H1 (cell line): ENCODE measurements around the gene USHBP1. TPM values are rescaled to one million over a fixed set of nuclear protein-coding genes. Genes with fewer than 3 reads are reported as not detected.

Experiments used
- CTCF ChIA-PET: fragments of 300-600 bp; sonication (Branson Sonifier 250); formaldehyde crosslinking; loops from one replicate; lab custom pipeline; 2021; ENCODE audit not compliant: partially characterized antibody; lab: Charles Lee
- POLR2A ChIA-PET: fragments of 300-600 bp; sonication (Branson Sonifier 250); formaldehyde crosslinking; loops from one replicate; lab custom pipeline; 2021; ENCODE audit warnings: inconsistent platforms; ENCODE audit not compliant: partially characterized antibody; lab: Charles Lee
- DNase-seq, 2 experiments: peaks; one replicate each; pipeline versions ENCODE4 v3.0.0 to v3.0.0-alpha.2; 2010 to 2022; ENCODE audit warnings: low spot score in 2 of 2, low read depth in 1 of 2, mixed read lengths in 1 of 2
- FAIRE-seq: peaks from 2 replicates; lab custom pipeline; 2011; peaks lifted over from hg19 to GRCh38; lab: Jason Lieb, UNC
- H2AFZ ChIP-seq: 2 replicates; pipeline ENCODE4 v1.8.1; 2012; ENCODE audit warnings: low read length, inconsistent platforms
- H2AK5ac ChIP-seq: 2 replicates; pipeline ENCODE4 v1.6.1; 2013; ENCODE audit warnings: low read depth, low read length
- H2BK120ac ChIP-seq: replicated peaks from 2 replicates; pipeline ENCODE3; 2013; ENCODE audit warnings: low read depth, low read length, inconsistent platforms
- H2BK12ac ChIP-seq: 2 replicates; pipeline ENCODE4 v1.6.1; 2013; ENCODE audit warnings: low read depth, low read length
- H2BK15ac ChIP-seq: 2 replicates; pipeline ENCODE4 v1.6.1; 2013; ENCODE audit warnings: low read length
- H2BK20ac ChIP-seq: 2 replicates; pipeline ENCODE4 v1.6.1; 2013; ENCODE audit warnings: low read length
- H2BK5ac ChIP-seq: 2 replicates; pipeline ENCODE4 v1.6.1; 2013; ENCODE audit warnings: low read depth, low read length
- H3K14ac ChIP-seq: 2 replicates; pipeline ENCODE4 v1.6.1; 2013; ENCODE audit warnings: inconsistent platforms; ENCODE audit not compliant: insufficient read length
- H3K18ac ChIP-seq: 2 replicates; pipeline ENCODE4 v1.6.1; 2013; ENCODE audit warnings: low read length; ENCODE audit errors: extremely low read depth
- H3K23ac ChIP-seq: 2 replicates; pipeline ENCODE4 v1.6.1; 2013; ENCODE audit warnings: inconsistent platforms; ENCODE audit not compliant: insufficient read length
- H3K23me2 ChIP-seq: 2 replicates; pipeline ENCODE4 v1.6.1; 2013; ENCODE audit warnings: low read depth, low read length
- H3K27ac ChIP-seq: 2 replicates; pipeline ENCODE4 v1.6.1; 2011; ENCODE audit warnings: low read depth, low read length, inconsistent platforms
- H3K27me3 ChIP-seq, 4 experiments: replicated peaks in 1 of 4; 1 replicate in 1 of 4; 2 replicates in 3 of 4; pipeline versions ENCODE4 v1.6.1 to v1.8.1; 2011 to 2013; ENCODE audit warnings: low read length in 3 of 4, mild to moderate bottlenecking in 3 of 4, inconsistent platforms in 2 of 4, mixed read lengths in 2 of 4, moderate library complexity in 1 of 4; ENCODE audit not compliant: control insufficient read depth in 3 of 4, insufficient read depth in 3 of 4; ENCODE audit errors: extremely low read depth in 1 of 4
- H3K36me3 ChIP-seq, 4 experiments: 2 replicates each; pipeline versions ENCODE4 v1.6.1 to v1.8.1; 2011 to 2013; ENCODE audit warnings: mild to moderate bottlenecking in 4 of 4, low read length in 3 of 4, moderate library complexity in 2 of 4, control low read depth in 1 of 4, inconsistent platforms in 1 of 4; ENCODE audit not compliant: insufficient read depth in 4 of 4, control insufficient read depth in 2 of 4
- H3K4ac ChIP-seq: replicated peaks from 2 replicates; pipeline ENCODE3; 2013; ENCODE audit warnings: low read length, low read depth, mixed read lengths, inconsistent platforms; ENCODE audit not compliant: insufficient read length
- H3K4me1 ChIP-seq, 4 experiments: replicated peaks in 1 of 4; 1 replicate in 1 of 4; 2 replicates in 3 of 4; pipeline versions ENCODE4 v1.6.1 to v1.8.1; 2011 to 2013; ENCODE audit warnings: low read length in 3 of 4, inconsistent platforms in 2 of 4, mixed read lengths in 1 of 4; ENCODE audit not compliant: insufficient read depth in 4 of 4, control insufficient read depth in 3 of 4
- H3K4me2 ChIP-seq, 2 experiments: 2 replicates each; pipeline versions ENCODE4 v1.6.1 to v1.8.1; 2011 to 2013; ENCODE audit warnings: low read depth in 2 of 2, low read length in 2 of 2, control low read depth in 1 of 2, inconsistent platforms in 1 of 2, mild to moderate bottlenecking in 1 of 2; ENCODE audit not compliant: insufficient read depth in 1 of 2
- H3K4me3 ChIP-seq, 4 experiments: fragments of 200-600, 300-600 bp in 1 of 4; sonication (generic), shearing (Covaris generic), sonication (Bioruptor Twin) in 1 of 4; 2 replicates each; pipeline versions ENCODE4 v1.5.1 to v1.8.1; 2011 to 2016; ENCODE audit warnings: low read length in 4 of 4, low read depth in 3 of 4, control low read depth in 2 of 4, inconsistent platforms in 2 of 4, mild to moderate bottlenecking in 2 of 4, mixed read lengths in 1 of 4, moderate library complexity in 1 of 4; ENCODE audit not compliant: insufficient read depth in 2 of 4; ENCODE audit errors: extremely low read depth in 1 of 4
- H3K56ac ChIP-seq: replicated peaks from 2 replicates; pipeline ENCODE3; 2013; ENCODE audit warnings: low read depth, mild to moderate bottlenecking, mixed read lengths, low read length, inconsistent platforms; ENCODE audit not compliant: insufficient read length
- H3K79me1 ChIP-seq: 2 replicates; pipeline ENCODE4 v1.6.1; 2013; ENCODE audit warnings: low read depth, low read length, control low read depth
- H3K79me2 ChIP-seq, 2 experiments: 2 replicates each; pipeline versions ENCODE4 v1.6.1 to v1.8.1; 2012 to 2013; ENCODE audit warnings: low read length in 2 of 2, mild to moderate bottlenecking in 2 of 2, inconsistent platforms in 1 of 2; ENCODE audit not compliant: insufficient read depth in 2 of 2, control insufficient read depth in 1 of 2
- H3K9ac ChIP-seq, 4 experiments: replicated peaks in 1 of 4; 1 replicate in 1 of 4; 2 replicates in 3 of 4; pipeline versions ENCODE4 v1.6.1 to v1.8.1; 2011 to 2013; ENCODE audit warnings: low read depth in 3 of 4, low read length in 3 of 4, control low read depth in 2 of 4, mild to moderate bottlenecking in 2 of 4, moderate library complexity in 2 of 4, inconsistent platforms in 1 of 4; ENCODE audit errors: extremely low read depth in 1 of 4
- H3K9me3 ChIP-seq, 2 experiments: 2 replicates each; pipeline versions ENCODE4 v1.6.1 to v1.8.1; 2012 to 2013; ENCODE audit warnings: mild to moderate bottlenecking in 2 of 2, moderate library complexity in 2 of 2, control low read depth in 1 of 2, inconsistent platforms in 1 of 2, low read depth in 1 of 2, low read length in 1 of 2, mixed read lengths in 1 of 2; ENCODE audit not compliant: insufficient read depth in 2 of 2
- H4K20me1 ChIP-seq, 2 experiments: replicated peaks in 1 of 2; 2 replicates each; pipeline versions ENCODE3 to v1.8.1; 2011 to 2013; ENCODE audit warnings: inconsistent platforms in 2 of 2, low read length in 2 of 2, mild to moderate bottlenecking in 1 of 2; ENCODE audit not compliant: insufficient read depth in 2 of 2, control insufficient read depth in 1 of 2
- H4K5ac ChIP-seq: 2 replicates; pipeline ENCODE4 v1.6.1; 2013; ENCODE audit warnings: low read length, low read depth, mixed read lengths, inconsistent platforms; ENCODE audit not compliant: insufficient read length
- H4K8ac ChIP-seq: 2 replicates; pipeline ENCODE4 v1.8.0; 2013; ENCODE audit warnings: mild to moderate bottlenecking, moderate library complexity, low read length, inconsistent platforms; ENCODE audit not compliant: insufficient read depth; ENCODE audit errors: extremely low read depth
- H4K91ac ChIP-seq: replicated peaks from 2 replicates; pipeline ENCODE3; 2013; ENCODE audit warnings: low read length, mixed read lengths, inconsistent platforms; ENCODE audit not compliant: insufficient read length
- ASH2L ChIP-seq: fragments of 200-600, 300-600 bp; sonication (generic); IDR thresholded peaks from one replicate; pipeline ENCODE4 v1.7.1; 2017; ENCODE audit warnings: low read length
- BACH1 ChIP-seq: IDR thresholded peaks from 2 replicates; pipeline ENCODE4 v1.6.1; 2012; ENCODE audit warnings: low read length, improper control_type of control experiment
- CHD2 ChIP-seq: IDR thresholded peaks from 2 replicates; pipeline ENCODE4 v1.6.1; 2012; ENCODE audit warnings: low read length, improper control_type of control experiment
- HDAC6 ChIP-seq: IDR thresholded peaks from one replicate; pipeline ENCODE4 v1.7.1; 2012; ENCODE audit warnings: low read depth, mild to moderate bottlenecking, inconsistent platforms, low read length, moderate library complexity
- MAX ChIP-seq: IDR thresholded peaks from 2 replicates; pipeline ENCODE4 v1.6.1; 2012; ENCODE audit warnings: inconsistent platforms
- RBBP5 ChIP-seq: IDR thresholded peaks from 2 replicates; pipeline ENCODE4 v1.7.1; 2012; ENCODE audit warnings: low read depth, mild to moderate bottlenecking, inconsistent platforms, low read length, moderate library complexity, borderline replicate concordance
- RNF2 ChIP-seq: fragments of 200-900, 300-1000 bp; sonication (generic); IDR thresholded peaks from 2 replicates; pipeline ENCODE4 v1.7.1; 2016; ENCODE audit warnings: borderline replicate concordance, low read depth, mild to moderate bottlenecking, antibody characterized with exemption, low read length; ENCODE audit not compliant: poor library complexity, severe bottlenecking; ENCODE audit errors: missing control alignments
- SIN3A ChIP-seq, 2 experiments: IDR thresholded peaks in 1 of 2; conservative IDR thresholded peaks in 1 of 2; 2 replicates each; pipeline ENCODE4 v1.6.1; 2011 to 2012; ENCODE audit warnings: low read length in 2 of 2, improper control_type of control experiment in 1 of 2, low read depth in 1 of 2, mild to moderate bottlenecking in 1 of 2
- TEAD4 ChIP-seq: IDR thresholded peaks from 2 replicates; pipeline ENCODE4 v1.6.1; 2012; ENCODE audit warnings: low read depth, low read length, inconsistent platforms, mixed read lengths
- YY1 ChIP-seq: IDR thresholded peaks from 2 replicates; pipeline ENCODE4 v1.6.1; 2011; ENCODE audit warnings: low read depth, mild to moderate bottlenecking, low read length
- WGBS, 2 experiments: shearing (Covaris generic) in 1 of 2; methylation state at CpG; one replicate each; pipeline versions ENCODE4 v1.1.6 to v1.1.7; 2013 to 2015; ENCODE audit warnings: low lambda C conversion rate in 2 of 2, mixed read lengths in 2 of 2, inconsistent platforms in 1 of 2, low coverage in 1 of 2, missing lambda C conversion rate in 1 of 2; ENCODE audit not compliant: insufficient replicate concordance in 2 of 2, insufficient coverage in 1 of 2, insufficient read length in 1 of 2; ENCODE audit errors: extremely low coverage in 1 of 2, missing lambda C conversion rate in 1 of 2; 5-methylcytosine and 5-hydroxymethylcytosine counted together
- polyA plus RNA-seq, 7 experiments: library from polyadenylated mRNA; depleted of rRNA in 3 of 7; stranded (reverse) in 5 of 7; unstranded in 2 of 7; fragments of >200 nt in 5 of 7; fragments of 200-250 nt in 2 of 7; gene quantifications; 1 replicate in 5 of 7; 2 replicates in 1 of 7; 4 replicates in 1 of 7; pipeline versions ENCODE4 v1.2.1 to v1.2.3, GENCODE V29; 2011 to 2013; ENCODE audit warnings: missing spikeins in 2 of 7, mixed read lengths in 2 of 7
- total RNA-seq: library from RNA; stranded (reverse); fragmentation: NEBNext Ultra II Directional; extraction: Animal tissue kit (Norgen Biotek cat#: 25700); gene quantifications from 2 replicates; pipeline ENCODE4 v1.2.1, GENCODE V29; 2021

The USHBP1 gene
- total and polyA plus RNA-seq, 2 of the 8 experiments (the other 6 are each of a cell fraction or from before 2014, with no cell fraction given) = 5.0 to 7.5 TPM

- Histone ChIP-seq H3K4me2 (no peak overlapping the region), H3K27me3 (peaks cover 0 to 3% (median 0%) of the 10 kb centered on the region in 4 experiments; a peak in 3 of 7 replicates), H3K4me1 (no peaks in the 10 kb centered on the region; a peak in 2 of 7 replicates), H3K56ac (no peak overlapping the region), H3K9ac (no peak overlapping the region), H3K23ac (no peak overlapping the region), H3K9me3 (peaks cover 0 to 6% of the 10 kb centered on the region in 2 experiments; a peak in 1 of 4 replicates), H3K36me3 (no peaks in the 10 kb centered on the region), H4K5ac (no peak overlapping the region), H4K91ac (no peak overlapping the region), H3K18ac (no peak overlapping the region), H3K79me1 (no peaks in the 10 kb centered on the region; the same call in 1 of the 2 replicates), H2BK120ac (no peak overlapping the region), H4K8ac (no peak overlapping the region), H3K14ac (no peak overlapping the region), H2BK15ac (no peak overlapping the region), H2BK20ac (no peak overlapping the region), H2AK5ac (no peak overlapping the region), H3K4me3 (no peak overlapping the region), H3K79me2 (no peaks in the 10 kb centered on the region), H3K4ac (no peak overlapping the region), H2AFZ (no peak overlapping the region), H3K27ac (no peak overlapping the region), H3K23me2 (no peaks in the 10 kb centered on the region; the same call in 1 of the 2 replicates), H2BK12ac (no peak overlapping the region), H2BK5ac (no peak overlapping the region), H4K20me1 (peaks cover 0 to 1% of the 10 kb centered on the region in 2 experiments)
- no peak for TF ChIP-seq HDAC6
- TF ChIP-seq ASH2L = no peak
- TF ChIP-seq YY1 = no peak
- no peak for TF ChIP-seq RBBP5
- no peak for TF ChIP-seq SIN3A (conservative IDR thresholded peaks at IDR 0.05 in 1 of 2, IDR thresholded peaks at IDR 0.05 in 1 of 2; ENCODE audit: low read depth in 1 of 2, low read length in 2 of 2)
- TF ChIP-seq MAX = no peak
- no peak for TF ChIP-seq TEAD4
- no peak for TF ChIP-seq BACH1
- TF ChIP-seq CHD2 = no peak
- TF ChIP-seq RNF2 = no peak
- no peak for FAIRE-seq
- ChIA-PET CTCF (interaction anchor here (0.6 to 2.3 kb wide), 4 partner anchors 27 to 180 kb away, joined by 3 to 13 read pairs (median 4); no protein-coding TSS in a partner anchor), POLR2A (interaction anchor here (0.9 to 1.6 kb wide), 5 partner anchors 20 to 71 kb away, joined by 3 to 5 read pairs (median 3); partner anchors contain the start of genes BABAM1, DDA1 and USE1)
- 91% methylated on average over 9 of the region's 9 CpGs; no CpG with 5 or more reads in 1 of the 2 experiments for WGBS, 2 experiments
- no peak for DNase-seq
Observed at GRCh38 chr19:17286752-17287151, 22.2 kb upstream of the USHBP1 start.
